Tibial nerve (tissue), 3 donors: Measurements from ENCODE around the gene PDE2A.

Experiments
- CTCF ChIP-seq, 5 experiments: fragments of 200-600 bp in 3 of 5; fragments of 450-650 bp in 2 of 5; sonication (generic) in 3 of 5; IDR thresholded peaks; one replicate each; pipeline ENCODE4 v1.5.1; 2016 to 2019; ENCODE audit warnings: antibody characterized with exemption in 5 of 5, mild to moderate bottlenecking in 3 of 5, moderate library complexity in 2 of 5
- POLR2A ChIP-seq, 2 donors: fragments of 450-650 bp; IDR thresholded peaks; one replicate each; pipeline ENCODE4 v1.6.1; 2017; ENCODE audit warnings: antibody characterized with exemption in 2 of 2, mild to moderate bottlenecking in 2 of 2, moderate library complexity in 2 of 2

- no peak for TF ChIP-seq CTCF (IDR thresholded peaks at IDR 0.05)
- TF ChIP-seq POLR2A (IDR thresholded peaks at IDR 0.05), result no peak
Observed at GRCh38 chr11:72584293-72584938, 89.8 kb downstream of the PDE2A start.
